ENCODE data around the gene IBA57. TPM values are rescaled to one million over a fixed set of nuclear protein-coding genes. Genes with fewer than 3 reads are reported as not detected.

The IBA57 gene
- total RNA-seq, 2 donors from 2014 or later, result 3.5 to 12.2 TPM

DNA sequence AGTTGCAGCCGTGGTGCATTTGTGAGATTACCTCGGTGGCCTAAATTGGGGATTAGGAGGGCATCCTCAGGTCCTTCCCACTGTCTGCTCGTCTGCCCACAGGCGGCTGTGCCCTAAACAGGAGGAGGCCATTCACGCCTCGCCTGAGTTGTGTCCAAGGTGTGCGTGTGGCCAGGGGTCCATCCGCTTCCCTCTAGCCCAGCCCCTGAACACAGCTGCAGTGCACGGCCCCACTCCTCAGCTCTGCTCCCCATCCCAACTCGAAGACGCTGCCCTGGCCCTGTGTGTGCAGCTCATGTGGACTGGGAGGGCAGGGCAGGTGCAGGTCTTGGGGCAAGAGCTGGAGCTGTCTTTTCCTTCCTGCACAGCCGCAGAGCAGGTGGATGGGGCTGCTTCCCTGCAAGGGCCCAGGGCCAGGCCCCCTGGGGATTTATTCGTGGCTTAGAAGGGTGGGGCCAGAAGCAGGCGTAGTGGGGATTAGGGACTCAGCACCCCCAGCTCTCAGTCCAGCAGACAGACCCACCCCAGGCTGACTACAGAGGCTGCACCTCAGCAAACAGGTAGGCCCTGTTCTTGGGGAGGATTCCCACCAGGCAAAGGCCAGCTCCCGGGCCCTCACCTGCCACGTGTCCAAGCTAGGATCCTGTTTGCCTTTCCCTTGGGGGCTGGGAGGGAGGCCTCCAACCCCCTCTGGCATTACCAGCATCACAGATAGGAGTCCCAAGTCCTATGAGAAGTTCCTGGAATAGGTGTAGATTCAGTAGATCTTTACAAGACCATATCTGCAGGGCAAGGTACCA lies 21.2 kb upstream of the IBA57 start:
- peaks cover 42 to 50% of the 10 kb centered on the region in 2 donors for H3K4me1 ChIP-seq (ENCODE audit: control insufficient read depth in 1 of 2, low read depth in 2 of 2)
- no peak for ATAC-seq (ENCODE audit: insufficient number of reproducible peaks, low FRiP score, low read depth)

DNA sequence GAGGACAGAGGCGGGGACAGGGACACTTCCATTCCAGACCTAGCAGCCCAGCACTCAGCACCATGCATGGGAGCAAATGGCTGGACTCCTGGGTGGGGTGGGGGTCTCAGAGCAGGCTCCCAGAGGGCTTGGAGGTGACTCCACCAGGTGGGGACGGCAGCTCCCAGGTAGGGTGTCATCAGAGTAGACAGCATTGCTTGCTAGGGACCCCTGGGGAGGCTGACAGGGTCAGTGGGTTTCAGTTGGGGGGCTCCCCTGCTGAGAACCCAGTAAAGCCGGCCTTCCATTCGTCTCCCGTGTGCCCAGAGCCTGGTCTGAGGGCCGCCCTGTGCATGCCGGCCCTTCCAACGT lies 20.6 kb upstream of the IBA57 start:
- H3K27ac ChIP-seq, result no peak overlapping the region
- DNase-seq (ENCODE audit: low spot score), result no peak

More for the DNA sequence above, 21.2 kb upstream of the IBA57 start:
- no peaks in the 10 kb centered on the region for H3K27me3 ChIP-seq (replicated peaks; ENCODE audit: insufficient read depth)
- no peak overlapping the region for H3K27ac ChIP-seq
- no peak for DNase-seq (ENCODE audit: low spot score)
- no peaks in the 10 kb centered on the region for H3K9me3 ChIP-seq
- no peak for TF ChIP-seq CTCF (IDR thresholded peaks at IDR 0.05)
- peaks cover 13% of the 10 kb centered on the region for H3K36me3 ChIP-seq
- H3K4me3 ChIP-seq, result no peak overlapping the region

DNA sequence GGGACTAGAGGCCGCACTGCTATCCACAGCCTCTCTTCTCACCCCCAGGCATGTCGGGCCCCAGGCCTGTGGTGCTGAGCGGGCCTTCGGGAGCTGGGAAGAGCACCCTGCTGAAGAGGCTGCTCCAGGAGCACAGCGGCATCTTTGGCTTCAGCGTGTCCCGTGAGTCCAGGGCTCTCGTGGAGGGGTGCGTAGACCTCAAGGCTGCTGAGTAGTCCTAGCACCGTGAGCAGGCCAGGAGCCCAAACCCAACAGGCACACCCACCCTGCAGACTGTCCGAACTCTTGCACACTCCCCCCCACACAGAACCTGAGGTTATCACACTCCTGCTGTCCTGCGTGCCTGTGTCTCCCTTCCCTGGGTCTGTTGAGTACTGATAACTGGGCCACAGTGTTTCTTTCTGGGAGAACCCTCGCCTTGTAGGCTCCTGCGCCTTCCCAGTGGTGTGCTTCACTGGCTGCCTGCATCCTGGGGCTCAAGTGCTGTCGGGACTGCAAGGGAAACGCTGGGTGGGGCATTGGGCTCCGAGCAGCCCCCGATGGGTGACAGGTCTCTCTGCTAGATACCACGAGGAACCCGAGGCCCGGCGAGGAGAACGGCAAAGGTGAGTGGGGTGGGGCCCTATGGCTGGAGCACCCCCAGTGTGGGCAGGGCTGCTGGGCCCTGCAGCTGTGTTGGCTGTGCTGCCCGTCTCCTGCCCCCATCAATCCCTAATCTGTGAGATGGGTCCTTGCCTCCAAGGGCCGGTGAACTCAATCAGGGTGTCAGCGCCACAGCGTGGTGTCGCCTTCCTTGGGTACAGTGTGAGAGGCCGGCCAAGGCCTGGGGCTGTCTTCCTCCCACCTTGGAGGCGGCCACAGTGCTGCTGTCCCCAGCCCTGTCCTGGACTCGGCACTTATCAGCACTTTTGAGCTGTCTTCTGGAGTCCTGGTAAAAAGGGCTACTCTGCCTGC lies 19.9 kb upstream of the IBA57 start:
- no peak for TF ChIP-seq CTCF (IDR thresholded peaks at IDR 0.05)
- ATAC-seq (ENCODE audit: insufficient number of reproducible peaks, low FRiP score, low read depth) (no peak), DNase-seq (ENCODE audit: low spot score) (no peak)
- Histone ChIP-seq H3K36me3 (peaks cover 13% of the 10 kb centered on the region), H3K4me3 (no peak overlapping the region), H3K4me1 (ENCODE audit: control insufficient read depth in 1 of 2, low read depth in 2 of 2) (peaks cover 55 to 62% of the 10 kb centered on the region in 2 donors), H3K9me3 (no peaks in the 10 kb centered on the region), H3K27me3 (replicated peaks; ENCODE audit: insufficient read depth) (no peaks in the 10 kb centered on the region), H3K27ac (no peak overlapping the region)

More for the DNA sequence above, 20.6 kb upstream of the IBA57 start:
- H3K4me1 ChIP-seq (ENCODE audit: control insufficient read depth in 1 of 2, low read depth in 2 of 2), result peaks cover 48 to 56% of the 10 kb centered on the region in 2 donors
- H3K36me3 ChIP-seq, result peaks cover 13% of the 10 kb centered on the region
- no peaks in the 10 kb centered on the region for H3K27me3 ChIP-seq (replicated peaks; ENCODE audit: insufficient read depth)
- H3K4me3 ChIP-seq, result no peak overlapping the region
- TF ChIP-seq CTCF (IDR thresholded peaks at IDR 0.05), result no peak
- no peak for ATAC-seq (ENCODE audit: insufficient number of reproducible peaks, low FRiP score, low read depth)
- H3K9me3 ChIP-seq, result no peaks in the 10 kb centered on the region

DNA sequence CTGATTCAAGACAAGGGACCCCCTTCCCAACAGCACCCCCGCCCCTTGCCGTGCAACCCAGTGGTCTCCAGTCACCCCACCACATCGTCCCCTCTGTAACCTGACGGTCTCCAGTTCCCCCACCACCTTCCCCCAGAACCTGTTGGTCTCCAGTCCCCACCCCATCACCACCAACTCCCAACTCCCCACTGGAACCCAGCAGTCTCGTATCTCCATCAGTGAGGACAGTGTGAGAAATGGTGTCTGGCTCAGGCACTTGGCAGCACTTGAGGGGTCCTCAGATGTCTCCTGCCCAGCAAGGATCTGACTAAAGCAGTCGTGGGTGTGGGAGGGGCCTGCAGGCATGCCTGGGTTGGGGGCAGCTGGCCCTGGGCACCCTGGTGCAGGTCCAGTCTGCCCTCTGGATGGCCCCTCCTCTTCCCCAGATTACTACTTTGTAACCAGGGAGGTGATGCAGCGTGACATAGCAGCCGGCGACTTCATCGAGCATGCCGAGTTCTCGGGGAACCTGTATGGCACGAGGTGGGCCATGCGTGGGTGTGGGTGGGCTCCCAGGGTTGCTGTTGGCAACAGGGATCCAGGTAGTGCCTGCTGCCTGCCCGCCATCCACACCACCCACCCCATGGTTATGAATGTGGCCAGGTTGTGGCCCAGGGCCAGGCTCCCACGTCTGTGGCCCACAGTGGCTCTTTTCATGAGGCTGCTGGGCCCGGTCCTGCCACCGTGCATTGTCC lies 19.0 kb upstream of the IBA57 start:
- Histone ChIP-seq H3K9me3 (no peaks in the 10 kb centered on the region), H3K27me3 (replicated peaks; ENCODE audit: insufficient read depth) (no peaks in the 10 kb centered on the region), H3K4me1 (ENCODE audit: control insufficient read depth in 1 of 2, low read depth in 2 of 2) (peaks cover 57 to 62% of the 10 kb centered on the region in 2 donors), H3K4me3 (no peak overlapping the region), H3K27ac (no peak overlapping the region), H3K36me3 (peaks cover 13% of the 10 kb centered on the region)
- no peak for TF ChIP-seq CTCF (IDR thresholded peaks at IDR 0.05)
- ATAC-seq (ENCODE audit: insufficient number of reproducible peaks, low FRiP score, low read depth), result no peak
- no peak for DNase-seq (ENCODE audit: low spot score)

All from thoracic aorta (tissue), 2 donors.